PC-3 (cell line): ENCODE data around the gene GMPR.

Experiments
- CTCF ChIP-seq: fragments of 300-600 bp; sonication (generic); conservative IDR thresholded peaks from 2 replicates; pipeline ENCODE4 v1.5.1; 2017; ENCODE audit warnings: antibody characterized with exemption, low read depth, mild to moderate bottlenecking, low read length
- EZH2 ChIP-seq: fragments of 300-600 bp; sonication (generic); IDR thresholded peaks from one replicate; pipeline ENCODE4 v1.6.1; 2017; ENCODE audit warnings: antibody characterized with exemption, mild to moderate bottlenecking, low read length; ENCODE audit not compliant: unreplicated experiment

GRCh38 chr6:16319813-16320532 lies 81.6 kb downstream of the GMPR start:
- TF ChIP-seq EZH2, result no peak
- TF ChIP-seq CTCF, result no peak
